Right renal pelvis (tissue), 4 donors: ENCODE results near the gene TDG. TPM values are rescaled to one million over a fixed set of nuclear protein-coding genes. Genes with fewer than 3 reads are reported as not detected.

Experiments
- DNase-seq, 4 donors: peaks; one replicate each; pipeline ENCODE4 v3.0.0-alpha.2; 2013; ENCODE audit warnings: low read depth in 4 of 4, low spot score in 3 of 4, missing footprints in 1 of 4
- polyA plus RNA-seq, 4 donors: library from polyadenylated mRNA; unstranded; fragments of 120-200 nt; gene quantifications; one replicate each; pipeline ENCODE4 v1.2.1, GENCODE V29; 2013; ENCODE audit not compliant: insufficient read length in 4 of 4

TDG gene
- polyA plus RNA-seq, 4 donors, result 48.3 to 58.4 (median 52.0) TPM

GRCh38 chr12:103958621-103959020, 7.1 kb upstream of the TDG start:
- no peak for DNase-seq

DNA sequence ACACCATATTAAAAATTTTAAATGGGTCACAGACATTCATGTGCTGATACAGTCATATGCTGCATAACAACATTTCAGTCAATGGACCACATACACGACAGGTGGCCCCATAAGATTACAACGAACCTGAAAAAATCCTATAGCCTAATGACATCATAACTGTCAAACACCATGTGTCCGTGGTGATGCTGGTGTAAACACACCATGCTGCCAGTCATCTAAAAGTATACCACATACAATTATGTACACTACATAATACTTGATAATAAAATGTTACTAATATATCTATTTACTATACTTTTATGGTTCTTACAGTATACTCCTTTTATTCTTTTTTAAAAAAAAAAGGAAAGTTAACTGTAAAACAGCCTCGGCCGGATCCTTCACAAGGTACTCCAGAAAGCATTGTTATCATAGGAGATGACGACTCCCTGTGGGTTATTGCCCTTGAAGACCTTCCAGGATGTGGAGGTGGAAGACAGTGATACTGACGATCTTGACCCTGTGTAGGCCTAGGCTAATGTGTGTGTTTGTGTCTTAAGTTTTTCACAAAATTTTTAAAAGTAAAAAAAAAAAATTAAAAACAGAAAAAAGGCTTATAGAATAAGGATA, 5.0 kb upstream of the TDG start:
- no peak for DNase-seq

GRCh38 chr12:103962493-103962892, 3.2 kb upstream of the TDG start:
- DNase-seq, result no peak

DNA sequence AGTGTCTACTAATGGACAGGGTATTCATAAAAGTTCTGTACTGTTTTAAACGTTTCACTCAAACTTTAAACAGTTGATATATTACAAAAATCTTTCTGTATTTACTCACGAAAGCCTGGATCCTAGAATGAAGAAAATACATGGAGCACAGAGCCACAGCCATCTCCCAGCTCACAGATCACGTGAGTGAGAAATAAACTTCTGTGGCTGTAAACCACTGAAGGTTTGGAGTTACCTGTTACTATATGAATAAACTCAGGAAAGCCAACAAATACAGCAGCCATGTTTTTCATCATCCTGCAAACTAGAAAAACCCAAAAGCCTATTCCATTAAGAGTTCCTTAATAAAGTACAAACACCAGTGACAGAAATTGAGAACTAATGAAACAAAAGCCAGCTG, 867 bp upstream of the TDG start:
- DNase-seq, result no peak

DNA sequence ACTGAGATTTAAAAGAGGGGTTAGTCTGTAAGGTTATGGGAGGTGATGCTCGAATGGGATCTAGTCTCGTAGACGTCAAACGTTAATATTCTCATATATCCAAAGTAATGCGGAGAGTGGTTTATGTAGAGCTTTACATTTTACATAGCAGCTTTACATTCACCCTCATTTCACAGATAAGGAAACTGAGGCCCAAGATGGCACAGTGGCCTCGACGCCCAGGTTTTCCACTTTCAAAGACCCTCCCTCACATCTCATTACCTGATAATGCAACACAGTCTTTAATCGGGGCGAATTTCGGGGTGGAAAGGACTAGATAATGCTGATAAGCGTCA, 450 bp upstream of the TDG start:
- no peak for DNase-seq

DNA sequence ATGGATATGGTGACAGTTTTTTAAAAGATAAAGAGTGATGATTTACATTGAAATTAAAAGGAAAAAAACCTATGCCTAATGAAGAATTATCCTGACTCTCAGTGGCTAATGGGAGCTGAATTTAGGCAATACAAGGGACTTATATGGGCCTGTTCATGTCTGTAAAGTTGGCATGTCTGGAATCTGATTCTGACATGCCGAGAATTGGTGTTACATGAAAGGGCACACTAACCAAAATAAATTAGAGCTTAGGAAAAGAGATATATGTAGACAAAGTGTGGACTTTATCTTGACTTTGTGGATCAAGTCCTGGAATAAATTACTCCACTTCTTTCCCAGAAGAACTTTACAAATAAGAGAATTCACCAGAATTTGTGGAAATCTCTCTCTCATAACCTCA, 1.1 kb downstream of the TDG start:
- DNase-seq, result no peak

DNA sequence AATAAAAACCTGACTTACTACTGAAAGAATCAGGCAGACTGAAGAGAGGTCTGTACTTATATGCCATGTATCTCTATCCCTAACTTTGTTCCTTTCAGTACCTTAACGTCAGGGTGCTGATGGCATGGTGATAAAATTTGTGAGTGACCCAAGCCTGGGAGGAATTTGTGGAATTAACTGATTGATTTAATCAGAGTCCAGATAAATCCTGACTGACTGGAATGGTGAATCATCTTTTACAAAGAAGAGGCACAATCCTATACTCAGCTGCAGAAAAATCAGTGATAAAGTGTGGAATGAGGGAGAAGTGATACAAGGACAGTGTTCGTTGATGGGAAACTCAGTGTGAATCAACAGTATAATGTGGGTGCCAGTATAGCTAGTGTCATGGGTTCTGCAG, 3.7 kb downstream of the TDG start:
- no peak for DNase-seq

DNA sequence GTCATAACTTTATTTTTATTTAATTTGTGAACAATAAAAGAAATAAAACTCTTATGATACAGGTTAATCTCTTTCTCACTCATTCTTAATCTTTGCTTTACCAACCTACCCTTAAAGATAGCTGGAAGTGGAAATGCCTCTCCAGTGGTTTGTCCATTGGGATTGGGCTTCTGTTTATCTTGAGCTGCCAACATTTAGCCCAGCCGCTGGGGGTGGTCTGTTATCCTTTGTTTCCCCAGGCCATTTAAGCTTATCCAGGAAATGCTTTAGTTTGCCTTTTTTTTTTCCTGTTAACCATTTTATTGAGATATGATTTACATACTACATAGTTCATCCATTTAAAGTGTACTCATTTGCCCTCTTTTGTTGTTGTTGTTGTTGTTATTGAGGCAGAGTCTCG, 8.2 kb downstream of the TDG start:
- no peak for DNase-seq

DNA sequence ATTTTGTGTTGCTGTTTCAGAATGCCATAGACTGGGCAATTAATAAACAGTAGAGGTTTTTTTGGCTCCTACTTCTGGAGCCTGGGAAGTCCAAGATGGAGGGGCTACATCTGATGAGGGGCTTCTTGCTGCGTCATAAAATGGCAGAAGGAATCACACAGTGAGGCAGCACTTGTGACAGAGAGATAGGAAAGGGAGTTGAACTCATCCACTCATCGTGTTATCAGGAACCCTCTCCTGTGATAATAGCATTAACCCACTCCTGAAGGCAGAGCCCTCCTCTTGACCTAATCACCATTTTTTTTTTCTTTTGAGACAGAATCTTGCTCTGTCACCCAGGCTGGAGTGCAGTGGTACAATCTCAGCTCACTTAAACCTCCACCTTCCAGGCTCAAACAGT, 9.7 kb downstream of the TDG start:
- DNase-seq, result no peak

DNA sequence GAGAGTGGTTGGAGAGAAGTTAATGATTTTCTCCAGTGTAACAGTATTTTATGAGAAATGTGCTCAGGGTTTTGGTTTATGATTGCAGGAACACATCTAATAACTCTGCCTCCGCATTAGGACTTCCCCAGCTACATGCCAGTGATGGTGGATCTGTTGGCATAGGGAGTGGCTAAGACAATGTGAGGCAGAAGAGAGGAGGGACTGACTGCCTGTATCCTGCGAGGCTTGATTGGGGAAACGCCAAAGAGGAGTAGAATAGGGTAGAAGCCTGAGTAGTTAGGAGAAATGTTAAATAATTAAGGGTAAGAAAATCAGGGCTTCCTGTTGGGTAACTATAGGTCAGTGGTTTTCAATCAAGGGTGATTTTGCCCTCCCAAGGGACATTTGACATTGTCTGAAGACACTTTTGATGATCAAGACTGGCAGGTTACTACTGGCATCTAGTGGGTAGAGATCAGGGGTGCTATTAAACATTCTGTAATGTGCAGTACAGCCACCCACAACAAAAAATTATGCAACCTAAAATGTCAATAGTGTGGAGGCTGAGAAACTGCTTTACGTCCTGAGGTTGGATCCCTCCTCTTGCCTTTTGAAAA, 12.8 kb downstream of the TDG start:
- DNase-seq, result no peak

DNA sequence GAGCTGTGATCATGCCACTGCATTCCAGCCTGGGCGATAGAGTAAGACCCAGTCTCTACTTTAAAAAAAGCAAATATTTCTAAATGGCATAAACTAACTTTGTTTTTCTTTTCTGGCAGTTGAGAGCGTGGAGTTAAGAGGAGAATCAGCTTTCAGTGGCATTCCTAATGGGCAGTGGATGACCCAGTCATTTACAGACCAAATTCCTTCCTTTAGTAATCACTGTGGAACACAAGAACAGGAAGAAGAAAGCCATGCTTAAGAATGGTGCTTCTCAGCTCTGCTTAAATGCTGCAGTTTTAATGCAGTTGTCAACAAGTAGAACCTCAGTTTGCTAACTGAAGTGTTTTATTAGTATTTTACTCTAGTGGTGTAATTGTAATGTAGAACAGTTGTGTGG, 21.2 kb downstream of the TDG start:
- DNase-seq, result no peak

- no peak for DNase-seq
These were observed 28.6 kb downstream of the TDG start for GRCh38 chr12:103994235-103994634.

DNA sequence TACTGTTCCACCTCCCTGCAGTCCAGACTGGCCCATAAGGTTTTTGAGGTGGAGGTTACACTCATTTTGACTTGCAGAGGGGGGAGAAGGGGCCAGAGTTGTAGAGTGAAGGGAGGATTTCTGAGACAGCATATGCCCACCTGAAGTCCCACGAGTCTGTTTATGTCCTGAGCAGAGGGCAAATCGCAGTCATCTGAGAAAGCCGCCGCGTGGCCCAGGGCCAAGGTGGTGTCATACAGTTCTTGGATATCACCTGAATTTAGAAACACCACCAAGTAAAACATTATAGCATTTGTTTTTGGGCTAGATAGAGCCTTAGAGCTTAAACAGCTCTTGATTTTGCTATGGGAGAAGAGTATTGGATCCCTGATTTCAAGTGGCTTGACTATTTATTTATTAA, 30.9 kb downstream of the TDG start:
- DNase-seq, result no peak

- DNase-seq, result no peak
These were observed 31.7 kb downstream of the TDG start for GRCh38 chr12:103997286-103997900.

DNA sequence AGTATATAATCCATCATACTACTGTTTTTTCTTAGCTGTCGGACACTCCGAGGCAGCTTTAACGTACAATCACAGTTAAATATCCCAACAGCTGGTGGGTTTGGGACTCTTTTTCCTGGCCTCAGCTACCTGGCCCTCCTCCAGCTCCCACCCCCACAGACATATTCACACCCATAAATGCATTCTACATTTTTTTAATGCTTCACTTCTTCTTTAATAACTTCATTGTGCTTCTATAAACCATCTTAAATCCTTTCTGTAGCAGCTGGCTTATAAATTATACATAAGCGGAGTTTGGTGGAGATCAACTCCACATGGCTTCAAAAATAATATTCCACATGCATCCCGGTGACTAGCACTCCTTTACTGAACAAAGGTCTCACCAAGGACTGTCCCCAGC, 33.3 kb downstream of the TDG start:
- no peak for DNase-seq

- DNase-seq, result no peak
These were observed 35.2 kb downstream of the TDG start for GRCh38 chr12:104000807-104001434.

GRCh38 chr12:104002686-104003085, 37.0 kb downstream of the TDG start:
- DNase-seq, result no peak

DNA sequence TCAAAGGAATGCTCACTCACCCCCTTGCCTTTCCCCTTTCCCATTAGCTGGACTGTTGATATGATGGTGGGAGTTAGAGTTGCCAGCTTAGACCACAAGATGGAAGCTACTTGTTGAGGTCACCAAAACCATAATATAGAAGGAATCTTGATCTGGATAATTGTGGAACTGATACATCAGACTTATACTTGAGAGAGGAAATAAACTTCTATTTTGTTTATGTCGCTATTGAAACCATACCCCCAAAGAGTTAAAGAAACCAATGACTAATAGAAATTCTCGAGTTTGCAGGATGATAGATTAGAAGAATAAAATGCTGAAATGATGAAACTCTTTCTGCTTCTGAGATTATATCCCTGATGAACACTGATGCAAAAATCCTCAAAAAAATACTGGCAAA, 37.9 kb downstream of the TDG start:
- no peak for DNase-seq

DNA sequence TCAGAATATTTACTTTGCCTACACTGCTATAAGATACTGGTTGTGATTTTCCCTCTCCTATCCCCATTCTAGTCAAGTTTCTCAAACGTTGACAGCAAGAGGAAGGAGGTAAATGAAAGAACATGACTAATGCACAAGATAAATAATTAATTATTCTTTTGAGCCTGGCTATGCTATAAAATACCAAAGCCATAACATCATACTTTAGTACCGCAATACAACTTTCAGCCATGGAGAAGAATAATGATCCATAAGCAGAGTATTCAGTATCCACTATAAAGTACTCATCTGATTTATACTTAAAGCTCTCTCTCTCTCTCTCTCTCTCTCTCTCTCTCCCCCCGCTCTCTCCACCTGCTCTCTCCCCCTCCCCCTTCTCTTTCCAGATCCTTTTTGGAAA, 41.3 kb downstream of the TDG start:
- no peak for DNase-seq

- DNase-seq, result no peak
These were observed 44.4 kb downstream of the TDG start for GRCh38 chr12:104010121-104010520.

- no peak for DNase-seq
These were observed 45.0 kb downstream of the TDG start for GRCh38 chr12:104010606-104011169.

DNA sequence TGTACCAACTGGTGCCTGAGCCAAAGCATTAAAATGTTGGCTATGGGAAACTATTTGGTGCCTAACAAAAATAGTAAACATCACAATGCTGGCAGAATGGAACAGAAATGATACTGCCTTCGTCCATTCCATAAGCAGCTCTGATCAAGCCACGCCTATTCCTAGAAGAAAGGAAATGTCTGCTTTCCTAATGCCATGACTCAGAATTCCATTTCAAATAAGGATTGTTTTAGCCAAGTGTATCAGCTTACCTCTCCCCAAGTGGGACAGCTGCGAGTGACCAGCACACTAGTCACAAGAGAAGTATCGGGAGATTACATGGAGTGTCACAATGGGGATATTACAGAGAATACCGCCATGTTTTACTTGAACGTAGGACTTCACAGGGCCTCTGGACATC, 45.6 kb downstream of the TDG start:
- no peak for DNase-seq
